GM21526 (cell line): Measurements from ENCODE around the gene JARID2.

ENCODE experiments used
- ATAC-seq: cut with Tn5 transposase; IDR thresholded peaks from one replicate; pipeline ENCODE4 v1.9.1; 2021; ENCODE audit warnings: moderate library complexity; ENCODE audit not compliant: unreplicated experiment, low FRiP score

Gene JARID2

GRCh38 chr6:15246666-15247499, 1.0 kb downstream of the JARID2 start:
- ATAC-seq: no peak

DNA sequence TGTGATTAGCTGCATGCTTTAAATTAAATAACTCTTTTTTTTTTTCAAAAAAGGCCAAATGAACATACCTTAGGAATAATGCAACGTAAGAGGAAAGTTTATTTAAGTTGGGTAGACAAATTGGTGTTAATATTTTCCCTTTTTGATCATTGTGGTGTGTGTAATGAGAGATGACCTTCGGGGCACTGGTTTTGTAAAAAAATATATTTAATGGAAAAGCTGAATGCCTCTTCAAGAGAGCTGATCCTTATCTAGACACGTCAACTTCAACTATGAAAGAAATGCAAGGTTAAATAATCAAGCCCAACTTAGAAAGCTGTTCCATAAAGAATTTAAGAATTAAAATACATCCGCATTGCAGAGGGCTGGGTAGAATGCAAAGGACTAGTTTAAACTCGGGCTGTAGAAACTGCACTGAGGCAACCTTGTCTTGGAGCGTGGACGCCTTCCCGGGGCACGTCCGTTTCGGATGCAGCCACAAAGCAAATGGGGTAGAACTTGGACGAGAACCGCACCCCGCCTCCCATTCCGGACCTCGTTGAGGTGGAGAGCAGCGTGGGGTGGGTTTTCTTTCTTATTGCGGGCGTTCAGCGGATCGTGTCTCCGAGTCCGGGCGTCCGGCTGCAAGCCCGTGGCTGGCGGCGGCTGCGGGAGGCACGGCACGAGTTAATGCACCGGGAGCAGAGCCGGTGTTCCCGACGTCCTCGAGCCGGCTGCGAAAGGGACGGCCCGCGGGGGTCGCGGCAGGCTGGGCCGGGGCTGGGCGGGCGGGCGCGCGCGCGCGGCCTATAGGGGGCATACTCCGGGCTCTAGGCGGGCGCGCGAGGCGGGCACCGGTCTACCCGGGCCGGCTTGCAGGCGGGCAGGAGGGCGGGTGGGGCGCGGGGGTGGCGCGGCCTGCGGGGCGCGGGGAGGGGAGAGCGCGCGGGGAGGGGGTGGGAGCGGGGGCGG, 1.9 kb downstream of the JARID2 start:
- no peak for ATAC-seq

- peak; percentile 34 for ATAC-seq
Observed at GRCh38 chr6:15248451-15249370, 2.8 kb downstream of the JARID2 start.

DNA sequence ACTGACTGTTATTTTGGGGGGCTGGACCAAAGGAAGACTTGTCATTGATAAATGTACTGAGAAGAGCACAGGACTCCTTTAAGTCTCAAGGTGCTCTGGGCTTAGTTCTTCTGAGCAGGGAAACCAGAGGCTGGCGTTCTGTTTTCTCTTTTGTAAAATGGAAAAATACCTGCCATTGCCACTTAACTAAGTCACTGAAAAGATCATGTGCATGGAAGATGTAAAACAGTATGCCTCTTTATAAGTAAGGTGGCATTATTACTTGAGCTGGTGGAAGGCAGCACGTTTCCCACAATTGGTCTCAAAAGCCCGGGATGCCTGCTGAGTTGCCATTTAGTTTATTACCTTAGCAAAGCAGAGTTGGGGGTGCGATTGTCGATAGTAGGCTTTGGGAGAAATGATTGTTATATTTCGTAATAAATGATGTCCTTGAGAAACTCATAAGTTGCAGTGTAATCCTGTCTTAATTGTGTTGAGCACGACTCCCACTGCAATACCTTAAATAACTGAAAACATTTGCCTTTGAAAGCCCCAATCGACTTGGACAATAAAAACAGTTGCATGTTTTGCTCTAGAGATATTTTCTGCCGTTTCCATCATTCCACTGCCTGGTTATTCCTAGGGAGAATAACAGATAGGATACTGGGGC, 3.6 kb downstream of the JARID2 start:
- no peak for ATAC-seq

DNA sequence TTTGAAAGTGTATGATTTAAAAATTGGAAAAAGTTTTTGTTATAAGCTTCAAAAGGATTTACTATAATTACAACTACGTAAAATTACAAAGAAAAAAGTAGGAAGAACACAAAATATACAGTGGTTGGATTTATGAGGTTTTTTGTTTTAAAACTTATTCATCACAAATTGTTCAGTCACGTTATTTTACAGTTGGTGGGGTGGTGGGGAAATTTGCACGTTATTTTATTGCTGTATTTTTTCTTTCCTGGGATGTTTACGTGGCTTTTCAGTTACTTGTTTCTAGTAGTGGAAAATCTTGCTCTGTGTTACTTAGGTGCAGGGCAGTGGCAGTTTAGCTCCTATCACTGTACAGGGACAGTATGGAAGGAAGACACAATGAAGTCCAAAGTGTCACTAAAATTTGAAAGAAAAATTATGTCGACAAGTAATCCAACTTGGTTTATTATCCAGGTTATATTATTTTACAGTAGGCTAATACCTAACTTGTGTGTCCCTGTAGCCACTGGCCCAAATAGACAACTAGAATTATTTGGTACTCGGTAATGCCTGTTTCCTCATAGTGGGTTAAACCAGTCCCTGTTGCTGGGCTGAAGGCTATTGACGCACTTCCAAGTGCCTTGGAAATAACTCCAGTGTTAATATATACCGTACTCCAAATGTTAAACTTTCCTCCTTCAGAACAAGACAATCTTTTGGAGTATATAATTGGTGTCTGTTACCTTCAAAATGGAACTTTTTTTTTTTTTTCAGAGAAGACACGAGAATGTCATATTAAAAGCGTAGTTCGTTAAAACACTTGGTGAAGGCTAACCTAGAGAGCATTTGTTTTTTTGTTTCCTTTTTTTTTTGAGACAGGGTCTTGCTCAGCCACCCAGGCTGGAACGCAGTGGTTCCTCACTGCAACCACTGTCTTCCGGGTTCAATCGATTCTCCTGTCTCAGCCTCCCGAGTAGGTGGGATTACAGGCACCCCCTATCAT, 4.6 kb downstream of the JARID2 start:
- ATAC-seq: no peak

DNA sequence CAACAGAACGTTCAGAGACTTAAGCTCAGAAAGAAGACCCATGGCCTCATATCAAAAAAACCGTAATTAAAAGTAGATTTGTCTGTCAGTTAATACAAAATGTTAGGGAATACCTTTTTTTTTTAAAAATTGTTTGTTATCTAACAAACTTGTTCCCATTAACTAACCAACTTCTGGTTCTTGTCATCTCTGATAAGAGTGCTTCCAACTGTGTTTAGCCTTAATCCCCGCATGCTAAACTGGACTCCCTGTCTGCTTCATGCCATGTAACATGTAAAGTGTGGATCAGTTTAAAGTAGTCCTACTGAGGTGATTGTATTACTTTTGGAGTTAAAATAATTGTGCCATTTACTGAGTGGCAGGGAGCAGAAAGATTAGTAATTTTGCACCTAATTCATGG, 6.3 kb downstream of the JARID2 start:
- no peak for ATAC-seq

DNA sequence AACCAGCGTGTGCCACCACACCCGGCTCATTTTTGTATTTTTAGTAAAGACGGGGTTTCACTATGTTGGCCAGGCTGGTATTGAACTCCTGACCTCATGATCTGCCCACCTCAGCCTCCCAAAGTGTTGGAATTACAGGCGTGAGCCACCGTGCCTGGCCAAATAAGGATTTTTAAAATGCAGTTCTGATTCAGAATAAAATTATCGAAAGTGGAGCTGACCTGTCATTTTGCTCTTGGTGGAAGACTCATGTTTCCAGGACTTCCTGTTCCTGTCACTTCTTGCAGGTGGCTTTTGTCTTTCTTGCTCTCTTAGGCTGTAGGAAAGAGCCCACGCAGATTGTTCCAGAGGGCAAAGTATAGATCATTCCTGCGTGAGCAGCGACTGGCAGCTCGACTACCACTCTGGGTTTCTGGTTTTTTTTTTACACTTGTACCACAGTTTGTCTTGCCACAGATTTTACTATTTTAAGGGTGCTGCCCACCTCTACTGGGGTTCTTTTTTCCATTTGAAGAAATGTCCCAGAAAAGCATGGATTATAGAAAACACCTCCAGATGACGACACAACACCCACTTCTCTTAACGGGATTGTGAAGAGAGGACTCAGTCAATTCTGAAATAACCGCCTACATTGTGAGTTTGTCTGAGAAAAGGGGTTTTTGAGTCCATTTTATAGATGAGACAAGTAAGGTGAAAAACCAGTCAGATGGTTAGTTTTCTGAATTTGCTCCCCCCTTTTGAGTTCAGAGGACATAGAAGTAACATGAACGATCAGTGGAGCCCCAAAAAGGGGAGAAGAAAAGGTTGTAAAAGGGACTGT, 7.5 kb downstream of the JARID2 start:
- ATAC-seq: no peak

GRCh38 chr6:15254070-15254975, 8.5 kb downstream of the JARID2 start:
- ATAC-seq: peak; percentile 36

DNA sequence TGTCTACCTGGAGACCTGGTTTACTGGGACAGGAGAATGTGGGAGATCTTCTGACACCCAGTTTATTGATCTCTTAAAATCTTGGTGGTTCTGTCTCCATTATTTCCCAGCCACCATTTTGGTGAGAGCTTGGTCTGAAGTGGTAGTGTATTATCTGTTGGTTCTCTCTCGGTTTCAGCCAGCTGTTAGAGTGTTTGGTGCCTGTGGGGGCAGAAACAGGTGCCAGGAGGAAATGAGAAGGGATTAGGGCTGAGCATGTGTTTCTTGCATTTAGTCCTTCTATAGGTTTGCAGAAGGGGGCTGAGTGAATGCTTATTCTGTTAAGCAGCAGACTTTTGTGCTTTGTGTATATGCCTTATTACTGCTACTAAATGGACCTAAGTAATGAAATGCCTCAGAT, 9.6 kb downstream of the JARID2 start:
- ATAC-seq: no peak

DNA sequence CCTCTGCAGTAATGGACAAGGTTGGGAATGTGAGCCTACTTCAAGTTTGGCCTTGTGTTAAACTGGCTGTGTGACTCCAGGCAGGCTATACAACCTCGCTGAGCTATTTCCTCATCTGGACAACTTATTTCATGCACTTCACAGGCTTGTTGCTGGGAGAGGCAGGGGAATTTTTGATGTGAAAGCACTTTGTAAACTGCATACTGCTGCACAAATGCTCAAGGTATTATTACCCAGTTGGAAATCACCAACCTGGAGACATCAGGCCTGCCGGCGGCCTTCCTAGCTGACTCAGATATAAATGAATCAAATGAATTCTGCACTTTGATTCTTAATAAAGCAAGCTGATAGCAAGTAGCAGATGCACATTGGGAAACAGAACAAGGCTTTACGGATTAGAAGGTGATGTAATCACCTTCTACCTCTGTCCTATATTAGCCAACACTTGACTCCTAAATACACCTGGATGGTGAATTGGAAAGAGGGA, 10.1 kb downstream of the JARID2 start:
- no peak for ATAC-seq

DNA sequence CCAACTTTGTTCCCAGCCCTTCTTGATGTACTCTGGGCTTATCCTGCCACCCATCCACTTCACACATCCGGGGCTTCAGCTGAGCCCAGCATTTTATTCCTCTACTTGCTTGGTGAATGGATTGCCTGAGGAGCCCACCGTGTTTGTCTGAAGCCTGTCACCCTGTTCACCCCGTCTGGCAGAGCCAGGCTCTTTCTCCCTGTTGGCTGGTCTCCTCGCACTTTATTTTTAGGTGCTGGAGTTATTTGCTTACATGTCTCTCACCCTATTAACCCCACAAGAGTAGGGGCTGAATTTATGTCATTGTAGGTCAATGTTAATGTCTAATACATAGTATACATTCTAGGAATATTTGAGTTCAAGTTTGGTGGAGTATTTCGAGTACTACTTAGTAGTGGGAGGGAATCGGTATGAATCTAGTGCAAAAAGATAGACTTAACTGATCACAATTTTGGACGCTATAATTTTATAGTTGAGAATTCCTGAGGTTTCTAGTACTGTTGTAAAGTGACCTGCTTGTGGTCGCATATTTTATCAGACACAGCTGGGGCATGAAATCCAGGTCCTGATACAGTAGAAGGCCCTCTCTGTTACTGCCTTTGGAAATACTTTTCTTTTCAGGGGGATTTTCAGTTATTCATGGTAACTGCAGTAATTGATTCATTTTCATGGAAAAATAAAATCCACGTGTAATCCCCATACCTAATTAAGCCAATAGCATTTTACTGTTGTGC, 10.8 kb downstream of the JARID2 start:
- no peak for ATAC-seq

DNA sequence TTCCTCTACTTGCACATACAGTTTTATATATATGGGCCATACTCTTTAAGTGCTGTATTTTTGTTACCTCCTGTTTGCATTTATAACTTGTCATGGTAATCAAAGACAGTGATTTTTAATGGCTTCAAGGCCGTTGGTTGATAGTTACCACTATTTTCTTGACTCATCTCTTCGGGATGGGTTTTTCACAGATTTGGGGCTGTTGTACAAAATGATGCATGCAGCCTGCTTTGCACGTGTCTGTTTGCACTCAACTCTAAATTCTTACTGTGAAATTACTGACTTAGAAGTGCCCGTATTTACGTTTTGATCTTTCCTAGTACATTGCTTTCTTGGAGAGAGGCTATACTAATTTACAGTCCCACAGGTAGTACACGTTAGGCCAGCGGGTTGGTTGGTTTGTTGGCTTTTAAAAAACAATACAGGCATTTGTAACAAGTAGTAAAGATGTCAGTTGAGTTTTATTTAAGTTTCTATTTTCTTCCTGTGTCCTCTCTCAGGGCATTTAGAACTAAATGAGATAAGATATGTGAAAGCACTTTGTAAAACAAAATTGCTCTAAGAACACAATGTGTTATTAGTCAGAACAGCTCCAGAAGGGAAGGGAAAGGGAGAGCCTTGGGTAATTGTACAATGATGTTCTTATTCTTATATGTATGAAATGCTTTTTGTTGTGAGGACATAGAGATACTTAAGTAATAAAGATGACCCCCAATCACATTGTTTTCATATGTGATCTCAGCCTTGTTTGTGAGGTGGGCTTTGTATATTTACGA, 11.7 kb downstream of the JARID2 start:
- no peak for ATAC-seq

DNA sequence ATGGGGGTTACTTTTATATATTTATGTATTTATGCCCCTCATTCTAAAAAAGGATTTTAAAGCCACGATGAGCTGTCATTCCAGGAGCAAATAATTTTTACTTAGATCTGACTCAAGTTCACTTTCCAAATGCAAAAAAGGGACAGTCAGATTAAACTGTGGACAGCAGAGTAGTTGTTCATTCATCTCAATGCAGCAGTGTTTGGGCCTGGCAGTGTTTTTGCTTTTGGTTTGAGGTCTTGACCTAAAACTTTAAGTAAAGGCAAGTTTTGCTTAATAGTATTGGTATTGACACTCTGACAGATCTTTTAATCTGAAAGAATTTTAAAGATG, 13.9 kb downstream of the JARID2 start:
- no peak for ATAC-seq

DNA sequence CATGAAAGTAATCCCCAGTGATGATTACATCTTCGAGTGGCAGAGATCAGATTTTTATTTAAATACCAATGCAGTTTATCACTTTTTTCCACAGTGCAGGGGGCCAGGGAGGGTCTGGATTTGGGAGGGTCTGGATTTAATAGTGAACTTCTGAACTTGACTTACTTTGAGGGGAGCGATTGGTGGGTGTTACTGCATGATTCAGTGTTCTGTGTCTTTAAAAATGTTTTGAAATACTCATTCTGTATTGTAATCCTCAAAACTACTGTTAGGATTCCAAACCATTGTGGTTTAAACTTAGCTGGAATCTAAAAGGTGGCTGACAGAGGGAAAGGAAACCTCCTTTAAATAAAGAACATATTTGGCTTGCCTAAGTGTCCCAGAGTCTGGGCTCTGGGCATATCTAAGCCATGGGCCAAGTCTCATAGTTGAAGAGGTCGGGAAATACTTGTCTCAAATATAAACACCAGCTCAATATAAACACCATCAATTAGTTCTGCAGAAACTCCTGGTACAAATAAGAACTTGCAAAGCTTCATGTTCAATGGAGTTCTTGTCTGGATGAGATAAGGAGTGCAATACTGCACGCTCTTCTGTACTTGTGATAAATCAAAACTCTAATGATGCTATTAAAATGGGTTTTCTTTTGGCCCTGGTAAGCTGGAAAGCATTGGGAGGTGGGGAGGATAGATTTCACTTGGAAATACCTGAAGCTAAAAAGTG, 14.4 kb downstream of the JARID2 start:
- no peak for ATAC-seq
